Fibroblast of gingiva (primary cell): ENCODE measurements around the gene YJEFN3.
A peak's percentile ranks its signal among the peaks of the same experiment; 100 is the strongest.

ENCODE experiments used
- DNase-seq: peaks from one replicate; pipeline ENCODE4 v3.0.0-alpha.2; 2011; ENCODE audit warnings: low read depth

Gene YJEFN3

GRCh38 chr19:19524053-19524452 lies 4.7 kb upstream of the YJEFN3 start:
- no peak for DNase-seq

DNA sequence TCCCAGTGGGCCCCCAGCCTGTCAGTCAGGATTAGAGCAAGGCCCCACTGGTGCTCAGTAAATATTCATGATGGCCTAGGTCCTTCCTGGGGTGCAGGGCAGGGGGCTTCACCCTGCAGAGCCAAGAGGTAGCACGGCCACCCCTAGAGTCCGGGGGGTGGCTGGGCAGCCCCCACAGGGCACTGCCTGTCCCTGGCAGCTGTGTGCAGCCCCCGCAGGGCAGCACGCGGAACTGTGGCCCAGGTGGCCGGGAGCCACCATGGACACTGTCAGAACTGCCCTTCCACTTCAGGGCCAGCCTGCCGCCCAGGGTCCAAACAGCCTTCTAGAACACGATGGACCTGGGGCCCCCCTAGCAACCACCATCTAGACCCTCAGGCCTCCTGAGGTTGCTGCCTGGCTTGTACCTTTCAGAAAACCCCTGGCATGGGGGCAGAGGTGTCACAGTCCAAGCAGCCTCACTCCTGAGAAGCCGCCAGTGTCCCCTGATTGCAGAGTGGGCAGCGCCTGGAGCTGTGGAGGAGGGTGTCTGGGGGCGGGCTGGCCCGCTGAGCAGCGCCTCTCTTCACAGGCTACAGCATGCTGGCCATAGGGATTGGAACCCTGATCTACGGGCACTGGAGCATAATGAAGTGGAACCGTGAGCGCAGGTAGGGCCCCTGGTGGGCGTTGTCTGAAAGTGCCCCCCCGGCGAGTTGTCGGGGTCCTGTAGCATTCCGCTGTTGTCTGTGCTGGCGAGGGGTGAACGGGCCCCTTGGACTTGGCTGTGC lies 2.9 kb upstream of the YJEFN3 start:
- no peak for DNase-seq

DNA sequence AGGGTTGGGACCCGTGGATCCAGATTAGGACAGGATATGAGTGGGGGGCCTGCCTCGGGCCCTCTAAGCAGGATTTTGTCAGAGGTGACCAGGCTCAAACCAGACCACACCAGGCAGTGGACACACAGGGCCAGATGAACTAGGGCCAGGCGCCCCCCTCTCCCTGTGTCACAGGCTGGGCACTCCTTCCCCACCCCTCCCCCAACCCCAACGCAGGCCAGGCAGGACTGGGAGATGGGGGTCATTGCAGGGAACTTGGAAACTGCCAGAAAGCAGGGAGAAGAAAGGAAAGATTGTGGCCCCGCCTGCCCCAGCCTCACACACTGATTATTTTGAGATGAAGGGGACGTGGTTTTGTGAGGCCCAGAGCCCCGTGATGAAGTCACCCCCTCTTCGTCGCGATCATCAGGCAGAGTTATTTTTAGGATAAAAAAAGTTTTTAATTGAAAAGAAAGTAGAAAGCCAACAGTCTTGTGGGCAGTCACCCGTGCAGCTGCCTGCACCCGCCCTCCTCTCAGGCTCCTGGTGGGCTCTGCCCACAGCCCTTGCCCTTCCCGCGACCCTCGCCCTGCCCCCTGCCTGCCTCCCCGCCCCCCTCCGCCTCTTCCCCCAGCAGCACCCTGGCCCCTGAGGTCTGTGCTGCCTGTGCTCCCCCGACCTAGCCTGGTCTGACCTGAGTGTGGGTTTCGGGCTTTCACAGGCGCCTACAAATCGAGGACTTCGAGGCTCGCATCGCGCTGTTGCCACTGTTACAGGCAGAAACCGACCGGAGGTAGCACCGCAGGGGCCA lies 1.9 kb upstream of the YJEFN3 start:
- DNase-seq, result no peak

- no peak for DNase-seq
Measured at GRCh38 chr19:19527371-19527656, 1.4 kb upstream of the YJEFN3 start.

GRCh38 chr19:19527674-19528625 lies 761 bp upstream of the YJEFN3 start:
- DNase-seq, result no peak

DNA sequence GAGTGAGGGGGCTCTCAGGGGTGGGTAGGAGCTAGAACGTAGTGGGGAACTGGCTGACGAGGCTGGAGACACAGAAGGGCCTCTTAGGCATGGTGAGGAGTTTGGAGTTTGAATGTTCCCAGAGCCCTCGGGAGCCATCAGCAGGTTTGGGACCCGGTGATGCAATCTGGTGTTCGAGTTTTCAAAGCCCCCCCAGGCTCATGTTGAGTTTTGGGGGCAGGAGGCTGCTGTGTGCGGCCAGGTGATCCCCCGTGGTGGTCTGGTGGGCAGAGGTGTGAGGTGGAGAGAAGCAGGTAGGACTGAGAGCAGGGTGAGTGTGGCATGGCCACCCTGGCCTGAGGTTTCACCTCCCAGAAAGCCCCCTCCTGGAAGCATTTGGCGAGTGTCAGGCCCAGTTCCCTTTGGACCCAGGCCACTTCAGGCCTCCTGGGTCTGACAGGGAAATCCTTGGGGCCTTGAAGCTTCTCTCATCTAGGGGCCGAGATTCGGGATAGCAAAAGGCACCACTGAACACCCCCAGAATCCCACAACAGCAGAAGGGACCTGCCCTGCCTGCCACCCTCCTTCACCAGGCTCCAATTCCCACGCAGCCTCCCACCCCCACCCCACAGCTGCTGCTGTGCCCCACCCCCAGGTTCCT lies 1.2 kb downstream of the YJEFN3 start:
- no peak for DNase-seq

DNA sequence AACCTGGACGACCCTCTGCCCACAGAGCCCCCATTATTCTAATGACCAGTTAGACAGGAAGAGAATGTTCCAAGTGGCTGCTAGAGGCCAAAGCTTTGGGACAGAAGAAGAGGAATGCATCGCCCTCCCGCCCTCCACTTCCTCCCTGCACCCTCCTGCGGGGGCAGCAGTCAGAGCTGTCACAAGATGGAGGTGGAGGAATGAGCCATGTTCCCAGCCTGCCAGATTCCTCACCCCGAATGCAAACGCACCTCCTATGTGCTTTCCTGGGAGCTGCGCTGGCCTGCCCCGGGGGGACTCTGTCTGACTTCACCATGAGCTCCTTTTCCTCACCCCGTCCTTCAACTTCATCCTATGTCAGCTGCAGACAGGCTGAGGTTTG lies 1.7 kb downstream of the YJEFN3 start:
- no peak for DNase-seq

DNA sequence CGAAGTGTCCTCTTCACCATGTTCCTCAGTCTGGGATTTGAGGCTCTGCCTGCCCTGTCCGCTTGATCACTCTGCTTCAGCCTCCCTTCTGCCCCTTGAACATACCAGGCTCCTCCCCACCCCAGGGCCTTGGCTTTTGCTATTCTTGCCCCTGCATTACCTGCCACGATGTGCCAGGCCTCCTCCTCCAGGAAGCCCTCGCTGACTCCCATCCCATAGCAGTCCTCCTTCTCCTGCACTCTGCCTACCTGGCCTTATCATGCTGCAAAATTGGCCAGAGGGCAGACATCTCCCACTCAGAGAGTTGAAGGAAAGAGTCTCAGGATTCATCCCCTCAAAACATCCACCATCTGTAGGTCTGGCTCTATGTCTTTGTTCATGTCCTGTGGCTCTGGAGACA lies 2.2 kb downstream of the YJEFN3 start:
- DNase-seq, result no peak

DNA sequence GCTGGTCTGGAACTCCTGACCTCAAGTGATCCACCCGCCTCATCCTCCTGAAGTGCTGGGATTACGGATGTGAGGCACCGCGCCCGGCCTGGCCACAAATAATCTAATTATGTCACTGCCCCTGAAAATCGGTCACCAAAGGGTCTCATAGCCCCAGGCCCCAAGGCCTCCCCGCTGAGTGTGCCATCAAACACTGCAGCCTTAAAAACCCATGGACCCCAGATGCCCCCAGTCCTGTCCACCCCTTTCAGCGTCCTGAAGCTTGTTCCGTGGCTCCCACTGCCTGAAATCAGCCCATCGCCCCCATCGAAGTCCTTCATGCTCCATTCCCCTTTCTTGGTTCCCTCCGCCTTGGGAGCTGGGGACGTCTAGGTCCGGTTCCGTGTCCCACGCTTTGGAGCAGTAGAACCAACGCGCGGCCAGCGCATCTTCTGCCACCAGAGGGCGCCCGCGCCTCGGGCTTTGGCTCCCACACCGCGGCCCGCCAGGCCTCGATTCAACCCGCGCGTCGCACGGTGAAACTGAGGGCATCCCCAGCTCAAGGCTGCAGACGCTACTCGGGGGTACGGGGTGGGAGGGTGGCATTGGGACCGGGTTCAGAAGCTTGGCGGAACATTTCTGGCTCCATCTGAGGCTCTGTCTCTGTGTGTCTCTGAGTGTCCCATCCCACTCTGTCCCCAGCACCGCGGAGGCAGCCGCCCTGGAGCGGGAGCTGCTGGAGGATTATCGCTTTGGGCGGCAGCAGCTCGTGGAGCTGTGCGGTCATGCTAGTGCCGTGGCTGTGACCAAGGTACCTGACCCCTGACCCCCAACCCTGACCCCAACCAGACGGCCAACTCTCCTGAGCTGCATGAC lies 3.5 kb downstream of the YJEFN3 start:
- DNase-seq, result peak; percentile 45

DNA sequence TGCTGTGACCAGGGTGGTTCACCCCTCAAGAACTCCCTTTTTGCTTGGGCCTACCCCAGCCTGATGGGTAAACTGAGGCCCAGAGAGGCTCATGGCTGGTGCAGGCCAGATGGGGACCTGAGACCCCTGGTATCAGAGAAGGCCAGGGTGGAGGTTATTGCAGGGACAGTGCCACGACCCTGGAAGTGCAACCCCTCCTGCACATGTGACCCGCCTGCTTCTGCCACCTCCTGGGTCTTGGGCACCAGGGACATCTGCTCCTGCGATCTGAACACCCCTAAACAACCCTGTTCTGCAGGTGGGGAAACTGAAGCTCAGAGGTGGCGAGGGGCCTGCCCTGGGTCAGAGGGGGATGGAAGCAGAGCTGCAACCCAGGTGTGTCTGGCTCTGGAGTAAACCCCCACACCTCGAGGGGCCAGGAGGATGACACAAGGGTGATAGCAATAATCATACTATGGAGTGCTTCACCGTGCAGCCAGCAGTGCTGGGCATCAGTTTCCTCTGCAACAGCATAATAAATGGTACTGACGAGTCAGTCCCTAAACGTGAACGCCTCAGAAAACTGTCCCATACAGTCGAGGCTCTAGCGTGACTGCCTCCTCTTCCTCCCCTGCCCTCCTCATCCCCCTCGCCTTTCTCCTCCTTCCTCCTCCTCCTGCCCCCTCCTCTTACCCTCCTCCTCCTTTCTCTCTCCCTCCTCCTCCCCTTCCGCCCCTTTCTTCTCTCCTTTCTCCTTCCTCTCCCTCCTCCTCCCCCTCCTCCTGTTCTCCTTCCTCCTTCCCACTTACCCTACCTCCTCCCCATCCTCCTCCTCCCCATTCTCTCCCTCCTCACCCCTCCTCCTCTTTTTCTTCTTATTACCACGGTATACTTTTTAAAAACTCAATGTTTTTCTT lies 4.3 kb downstream of the YJEFN3 start:
- DNase-seq, result no peak

DNA sequence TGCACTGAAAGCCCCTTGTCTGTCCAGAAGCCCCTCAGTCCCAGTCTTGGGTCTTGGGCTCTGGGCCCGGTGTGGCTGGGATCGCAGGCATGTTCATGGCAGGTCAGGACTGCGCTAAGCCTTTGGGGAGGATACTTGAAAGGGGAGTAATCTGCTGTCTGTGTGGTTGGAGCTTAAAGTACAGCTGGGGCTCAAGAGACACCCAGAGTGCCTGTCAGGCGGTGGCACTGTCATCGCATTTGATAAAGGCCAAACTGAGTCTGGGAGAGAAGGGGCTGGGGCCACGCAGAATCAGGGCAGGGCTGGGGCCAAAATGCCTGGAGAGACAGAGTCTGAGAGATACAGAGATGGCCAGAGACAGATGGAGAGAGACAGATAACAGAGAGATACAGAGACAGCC lies 5.1 kb downstream of the YJEFN3 start:
- DNase-seq, result no peak

- DNase-seq, result no peak
Measured at GRCh38 chr19:19534556-19535265, 6.0 kb downstream of the YJEFN3 start.

- no peak for DNase-seq
Measured at GRCh38 chr19:19535311-19536191, 6.8 kb downstream of the YJEFN3 start.

GRCh38 chr19:19537075-19538048 lies 8.7 kb downstream of the YJEFN3 start:
- DNase-seq, result no peak

GRCh38 chr19:19538061-19538784 lies 9.5 kb downstream of the YJEFN3 start, which contains the start of gene CILP2:
Gene CILP2, plus strand, starts transcription at chr19:19538265. Its CDS starts 85 bp downstream, at chr19:19538350.
- DNase-seq, result no peak

DNA sequence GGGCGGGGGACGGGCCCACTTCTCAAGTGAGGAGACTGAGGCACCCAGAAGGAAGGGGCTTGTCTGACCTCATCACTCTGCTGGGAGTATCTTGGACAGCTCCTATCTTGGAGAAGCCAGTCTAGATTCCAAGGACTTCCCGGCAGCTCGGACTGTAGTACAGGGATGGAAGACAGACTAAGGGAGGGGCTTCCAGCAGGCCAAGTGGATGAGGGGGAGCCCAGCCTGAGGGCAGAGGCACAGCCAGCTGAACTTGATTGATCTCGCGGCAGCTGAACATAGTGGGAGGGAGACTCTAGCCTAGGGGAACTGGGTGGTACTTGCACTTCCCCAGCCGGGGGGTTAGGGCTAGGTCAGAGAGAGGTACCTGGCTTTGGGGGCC lies 10.1 kb downstream of the YJEFN3 start:
- DNase-seq, result no peak

GRCh38 chr19:19539698-19540063 lies 11.0 kb downstream of the YJEFN3 start:
- DNase-seq, result no peak
